NK-92 treated with Interleukin-12 subunit alpha and Interleukin-12 subunit beta, amount 100 ng/mL, for 24 hours (cell line): Measurements from ENCODE around the gene DBNDD2.

Experiments
- DNase-seq: peaks from one replicate; lab custom pipeline; 2025; lab: John Stamatoyannopoulos, UW

DBNDD2 gene

GRCh38 chr20:45450097-45450818 is 42.2 kb downstream of the DBNDD2 start:
- DNase-seq = no peak

DNA sequence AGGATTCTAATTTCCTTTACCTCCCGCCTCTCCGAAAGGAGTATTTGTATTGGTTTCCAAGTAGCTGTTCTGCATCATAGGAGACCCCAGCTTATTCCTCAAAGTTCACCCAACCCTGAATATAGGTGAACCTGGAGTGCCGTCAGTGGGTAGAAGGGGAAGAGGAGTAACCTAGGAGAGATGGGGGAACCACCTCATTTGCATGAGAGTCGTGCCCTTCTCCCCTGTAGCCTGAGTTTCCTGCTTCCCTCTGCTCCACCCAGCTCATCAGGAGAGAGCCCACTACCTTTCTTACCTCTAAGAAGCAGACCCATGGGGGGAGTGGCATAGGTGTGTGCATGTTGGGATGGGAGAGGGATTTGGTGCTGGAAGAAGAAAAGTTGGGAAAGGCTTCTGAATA is 44.1 kb downstream of the DBNDD2 start:
- DNase-seq = no peak

DNA sequence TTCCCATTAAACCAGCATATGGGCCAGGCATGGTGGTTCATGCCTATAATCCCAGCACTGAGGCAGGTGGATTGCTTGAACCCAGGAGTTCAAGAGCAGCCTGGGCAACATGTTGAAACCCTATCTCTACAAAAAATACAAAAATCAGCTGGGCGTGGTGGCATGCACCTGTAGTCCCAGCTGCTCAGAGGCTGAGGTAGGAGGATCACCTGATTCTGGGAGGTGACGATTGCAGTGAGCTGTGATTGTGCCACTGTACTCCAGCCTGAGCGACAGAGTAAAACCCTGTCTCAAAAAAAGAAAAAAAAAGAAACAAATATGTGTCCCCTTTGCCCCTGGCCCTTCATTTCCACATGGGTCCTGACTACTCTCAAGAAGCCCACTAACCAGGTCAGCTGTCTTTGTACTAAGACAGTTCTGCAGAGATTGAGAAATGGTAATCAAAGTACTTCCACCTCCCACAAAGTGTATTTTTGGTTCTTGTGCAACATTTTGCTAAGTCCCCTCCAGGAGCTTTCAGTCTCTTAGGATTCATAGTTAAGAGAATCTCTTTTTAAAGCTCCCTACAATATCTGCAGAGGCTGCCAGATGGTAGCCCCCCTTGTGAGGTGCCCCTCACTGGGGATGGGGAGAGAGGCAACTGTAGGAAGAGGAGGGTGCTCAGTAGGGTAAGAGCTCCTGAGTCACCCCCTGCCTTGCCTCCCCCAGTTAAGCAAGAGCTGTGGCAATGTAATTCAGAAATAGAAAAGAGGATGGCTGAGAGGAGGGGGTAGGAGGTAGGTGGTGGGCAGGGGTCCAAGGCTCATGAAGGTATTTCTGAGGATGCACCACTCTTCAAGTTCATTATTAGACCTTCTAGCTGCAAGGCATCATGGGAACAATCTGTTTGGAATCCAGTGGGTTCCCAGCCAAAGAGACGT is 44.9 kb downstream of the DBNDD2 start:
- DNase-seq = no peak

DNA sequence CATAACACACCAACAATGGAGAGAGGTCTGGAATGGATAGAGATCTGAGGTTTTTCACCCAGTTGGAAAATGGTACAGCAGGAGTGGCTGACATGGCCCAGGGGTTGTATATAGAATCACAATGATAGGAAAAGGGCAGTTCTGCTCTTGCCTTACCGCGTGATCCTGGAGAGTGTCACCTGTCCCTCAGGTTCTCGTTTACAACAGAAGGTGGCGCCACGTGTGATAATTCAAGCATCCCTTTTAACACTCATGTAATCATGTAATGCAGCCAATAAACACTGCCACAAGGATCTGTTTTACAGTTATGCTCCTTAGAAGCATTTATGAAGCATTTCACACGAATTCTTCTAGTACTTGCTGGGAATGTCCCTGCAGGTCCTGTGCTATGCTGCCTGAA is 48.5 kb downstream of the DBNDD2 start:
- DNase-seq = no peak

GRCh38 chr20:45459606-45460005 is 51.5 kb downstream of the DBNDD2 start:
- no peak for DNase-seq
